Measurements from ENCODE around the gene TECPR2.
"Not testable (repeated sequence)": the region's sequence is repeated elsewhere in the genome, so short reads cannot be mapped to it uniquely, and the experiment has no call there.

TECPR2 gene

GRCh38 chr14:102518063-102518648 is 155.4 kb downstream of the TECPR2 start:
- no peak overlapping the region for H3K9ac ChIP-seq (ENCODE audit: low read length in 2 of 2)
- H3K9me3 ChIP-seq (ENCODE audit: control insufficient read depth in 2 of 2, low read length in 2 of 2): no peaks in the 10 kb centered on the region
- peaks cover 14% of the 10 kb centered on the region for H3K4me1 ChIP-seq (ENCODE audit: control insufficient read depth, insufficient read depth, low read length)
- no peak overlapping the region for H3K27ac ChIP-seq (ENCODE audit: low read length)
- no peak overlapping the region for H3K4me3 ChIP-seq (ENCODE audit: low read length in 2 of 2)
- H3K27me3 ChIP-seq (ENCODE audit: control insufficient read depth in 1 of 2, insufficient read depth in 2 of 2, low read length in 2 of 2): no peaks in the 10 kb centered on the region
- no peaks in the 10 kb centered on the region for H3K36me3 ChIP-seq (ENCODE audit: control insufficient read depth in 2 of 2, insufficient read depth in 2 of 2, low read length in 2 of 2)

GRCh38 chr14:102519709-102520108 is 157.0 kb downstream of the TECPR2 start:
- H3K36me3 ChIP-seq (ENCODE audit: control insufficient read depth in 2 of 2, insufficient read depth in 2 of 2, low read length in 2 of 2); H3K27me3 ChIP-seq (ENCODE audit: control insufficient read depth in 1 of 2, insufficient read depth in 2 of 2, low read length in 2 of 2); H3K9me3 ChIP-seq (ENCODE audit: control insufficient read depth in 2 of 2, low read length in 2 of 2); H3K9ac ChIP-seq (ENCODE audit: low read length in 2 of 2); H3K27ac ChIP-seq (ENCODE audit: low read length); H3K4me3 ChIP-seq (ENCODE audit: low read length in 2 of 2): not testable (repeated sequence)
- peaks cover 25% of the 10 kb centered on the region for H3K4me1 ChIP-seq (ENCODE audit: control insufficient read depth, insufficient read depth, low read length)

- Histone ChIP-seq H3K4me3 (ENCODE audit: low read length in 2 of 2) (no peak overlapping the region), H3K9me3 (ENCODE audit: control insufficient read depth in 2 of 2, low read length in 2 of 2) (no peaks in the 10 kb centered on the region), H3K4me1 (ENCODE audit: control insufficient read depth, insufficient read depth, low read length) (peaks cover 15% of the 10 kb centered on the region), H3K9ac (ENCODE audit: low read length in 2 of 2) (no peak overlapping the region), H3K36me3 (ENCODE audit: control insufficient read depth in 2 of 2, insufficient read depth in 2 of 2, low read length in 2 of 2) (no peaks in the 10 kb centered on the region), H3K27me3 (ENCODE audit: control insufficient read depth in 1 of 2, insufficient read depth in 2 of 2, low read length in 2 of 2) (no peaks in the 10 kb centered on the region), H3K27ac (ENCODE audit: low read length) (no peak overlapping the region)
Observed at GRCh38 chr14:102523200-102523568, 160.4 kb downstream of the TECPR2 start.

GRCh38 chr14:102523569-102524450 is 161.1 kb downstream of the TECPR2 start:
- peak overlapping the region in 1 of 2 donors; percentile 51 for H3K9ac ChIP-seq (ENCODE audit: low read length in 2 of 2)
- H3K27me3 ChIP-seq (ENCODE audit: control insufficient read depth in 1 of 2, insufficient read depth in 2 of 2, low read length in 2 of 2): no peaks in the 10 kb centered on the region
- peak overlapping the region; percentile 76 for H3K27ac ChIP-seq (ENCODE audit: low read length)
- peak overlapping the region; percentile 72 to 93 for H3K4me3 ChIP-seq (ENCODE audit: low read length in 2 of 2)
- H3K9me3 ChIP-seq (ENCODE audit: control insufficient read depth in 2 of 2, low read length in 2 of 2): no peaks in the 10 kb centered on the region
- H3K4me1 ChIP-seq (ENCODE audit: control insufficient read depth, insufficient read depth, low read length): peaks cover 15% of the 10 kb centered on the region
- H3K36me3 ChIP-seq (ENCODE audit: control insufficient read depth in 2 of 2, insufficient read depth in 2 of 2, low read length in 2 of 2): no peaks in the 10 kb centered on the region

GRCh38 chr14:102524451-102525218 is 161.9 kb downstream of the TECPR2 start:
- H3K36me3 ChIP-seq (ENCODE audit: control insufficient read depth in 2 of 2, insufficient read depth in 2 of 2, low read length in 2 of 2): no peaks in the 10 kb centered on the region
- H3K4me3 ChIP-seq (ENCODE audit: low read length in 2 of 2): peak overlapping the region; percentile 72 to 93
- H3K27ac ChIP-seq (ENCODE audit: low read length): peak overlapping the region; percentile 76
- no peaks in the 10 kb centered on the region for H3K9me3 ChIP-seq (ENCODE audit: control insufficient read depth in 2 of 2, low read length in 2 of 2)
- H3K4me1 ChIP-seq (ENCODE audit: control insufficient read depth, insufficient read depth, low read length): peaks cover 15% of the 10 kb centered on the region
- peak overlapping the region; percentile 51 to 81 for H3K9ac ChIP-seq (ENCODE audit: low read length in 2 of 2)
- no peaks in the 10 kb centered on the region for H3K27me3 ChIP-seq (ENCODE audit: control insufficient read depth in 1 of 2, insufficient read depth in 2 of 2, low read length in 2 of 2)

- Histone ChIP-seq H3K27me3 (ENCODE audit: control insufficient read depth in 1 of 2, insufficient read depth in 2 of 2, low read length in 2 of 2) (no peaks in the 10 kb centered on the region), H3K4me1 (ENCODE audit: control insufficient read depth, insufficient read depth, low read length) (peaks cover 15% of the 10 kb centered on the region), H3K9ac (ENCODE audit: low read length in 2 of 2) (peak overlapping the region; percentile 51 to 81), H3K9me3 (ENCODE audit: control insufficient read depth in 2 of 2, low read length in 2 of 2) (no peaks in the 10 kb centered on the region), H3K27ac (ENCODE audit: low read length) (peak overlapping the region; percentile 76), H3K36me3 (ENCODE audit: control insufficient read depth in 2 of 2, insufficient read depth in 2 of 2, low read length in 2 of 2) (no peaks in the 10 kb centered on the region), H3K4me3 (ENCODE audit: low read length in 2 of 2) (peak overlapping the region; percentile 72 to 93)
Observed at GRCh38 chr14:102525219-102525928, 162.6 kb downstream of the TECPR2 start.

- Histone ChIP-seq H3K27ac (ENCODE audit: low read length) (no peak overlapping the region), H3K27me3 (ENCODE audit: control insufficient read depth in 1 of 2, insufficient read depth in 2 of 2, low read length in 2 of 2) (no peaks in the 10 kb centered on the region), H3K9ac (ENCODE audit: low read length in 2 of 2) (no peak overlapping the region), H3K9me3 (ENCODE audit: control insufficient read depth in 2 of 2, low read length in 2 of 2) (no peaks in the 10 kb centered on the region), H3K4me3 (ENCODE audit: low read length in 2 of 2) (no peak overlapping the region), H3K4me1 (ENCODE audit: control insufficient read depth, insufficient read depth, low read length) (peaks cover 15% of the 10 kb centered on the region), H3K36me3 (ENCODE audit: control insufficient read depth in 2 of 2, insufficient read depth in 2 of 2, low read length in 2 of 2) (no peaks in the 10 kb centered on the region)
Observed at GRCh38 chr14:102525929-102526497, 163.3 kb downstream of the TECPR2 start.

GRCh38 chr14:102528431-102529170 is 165.9 kb downstream of the TECPR2 start:
- Histone ChIP-seq H3K9me3 (ENCODE audit: control insufficient read depth in 2 of 2, low read length in 2 of 2) (no peaks in the 10 kb centered on the region), H3K4me1 (ENCODE audit: control insufficient read depth, insufficient read depth, low read length) (peaks cover 12% of the 10 kb centered on the region), H3K27ac (ENCODE audit: low read length) (no peak overlapping the region), H3K4me3 (ENCODE audit: low read length in 2 of 2) (no peak overlapping the region), H3K27me3 (ENCODE audit: control insufficient read depth in 1 of 2, insufficient read depth in 2 of 2, low read length in 2 of 2) (no peaks in the 10 kb centered on the region), H3K9ac (ENCODE audit: low read length in 2 of 2) (no peak overlapping the region), H3K36me3 (ENCODE audit: control insufficient read depth in 2 of 2, insufficient read depth in 2 of 2, low read length in 2 of 2) (no peaks in the 10 kb centered on the region)

GRCh38 chr14:102530828-102531478 is 168.2 kb downstream of the TECPR2 start:
- H3K4me1 ChIP-seq (ENCODE audit: control insufficient read depth, insufficient read depth, low read length): no peaks in the 10 kb centered on the region
- no peak overlapping the region for H3K4me3 ChIP-seq (ENCODE audit: low read length in 2 of 2)
- no peak overlapping the region for H3K9ac ChIP-seq (ENCODE audit: low read length in 2 of 2)
- no peaks in the 10 kb centered on the region for H3K27me3 ChIP-seq (ENCODE audit: control insufficient read depth in 1 of 2, insufficient read depth in 2 of 2, low read length in 2 of 2)
- no peak overlapping the region for H3K27ac ChIP-seq (ENCODE audit: low read length)
- H3K9me3 ChIP-seq (ENCODE audit: control insufficient read depth in 2 of 2, low read length in 2 of 2): no peaks in the 10 kb centered on the region
- H3K36me3 ChIP-seq (ENCODE audit: control insufficient read depth in 2 of 2, insufficient read depth in 2 of 2, low read length in 2 of 2): no peaks in the 10 kb centered on the region

Data from stomach smooth muscle (tissue), 2 donors.